Measurements from ENCODE around the gene FABP1.

The FABP1 gene

DNA sequence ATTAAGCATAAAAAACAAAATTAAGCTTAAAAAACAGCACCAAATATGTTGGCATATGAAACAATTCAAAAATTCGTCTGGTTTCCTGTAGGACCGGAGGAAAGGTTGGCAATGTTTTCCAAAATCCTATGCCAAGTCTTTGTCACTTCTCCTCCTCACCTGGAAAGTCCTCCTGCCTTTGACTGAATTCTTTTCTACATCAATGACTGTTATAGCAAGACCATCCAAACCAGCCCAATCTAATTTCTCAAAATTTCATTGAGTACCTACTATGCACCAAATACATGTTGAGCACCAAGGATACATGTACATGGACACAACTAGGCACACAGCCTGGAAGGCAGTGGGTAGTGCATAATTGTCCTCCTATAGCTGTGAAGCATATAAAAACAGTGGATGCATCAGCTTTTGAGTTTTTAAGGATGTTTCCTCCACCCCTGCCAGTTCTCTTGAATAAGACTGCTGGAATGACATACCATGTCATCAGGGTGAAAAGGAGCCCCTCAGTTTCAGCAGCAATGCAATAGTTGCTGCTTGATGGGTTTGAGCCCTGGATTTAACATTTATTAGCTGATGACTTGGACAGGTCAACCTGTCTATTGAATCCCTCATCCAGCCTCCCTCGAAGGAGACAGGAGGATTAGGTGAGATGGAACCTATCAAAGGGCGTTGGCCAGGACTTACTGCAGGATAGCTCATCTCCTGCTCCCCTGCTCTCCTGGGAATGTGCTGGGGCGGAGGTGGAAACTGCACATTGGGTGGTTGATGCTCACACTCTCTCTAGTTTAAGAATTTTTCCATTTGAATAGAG lies 4.5 kb downstream of the FABP1 start:
- H3K27ac ChIP-seq: no peak overlapping the region

DNA sequence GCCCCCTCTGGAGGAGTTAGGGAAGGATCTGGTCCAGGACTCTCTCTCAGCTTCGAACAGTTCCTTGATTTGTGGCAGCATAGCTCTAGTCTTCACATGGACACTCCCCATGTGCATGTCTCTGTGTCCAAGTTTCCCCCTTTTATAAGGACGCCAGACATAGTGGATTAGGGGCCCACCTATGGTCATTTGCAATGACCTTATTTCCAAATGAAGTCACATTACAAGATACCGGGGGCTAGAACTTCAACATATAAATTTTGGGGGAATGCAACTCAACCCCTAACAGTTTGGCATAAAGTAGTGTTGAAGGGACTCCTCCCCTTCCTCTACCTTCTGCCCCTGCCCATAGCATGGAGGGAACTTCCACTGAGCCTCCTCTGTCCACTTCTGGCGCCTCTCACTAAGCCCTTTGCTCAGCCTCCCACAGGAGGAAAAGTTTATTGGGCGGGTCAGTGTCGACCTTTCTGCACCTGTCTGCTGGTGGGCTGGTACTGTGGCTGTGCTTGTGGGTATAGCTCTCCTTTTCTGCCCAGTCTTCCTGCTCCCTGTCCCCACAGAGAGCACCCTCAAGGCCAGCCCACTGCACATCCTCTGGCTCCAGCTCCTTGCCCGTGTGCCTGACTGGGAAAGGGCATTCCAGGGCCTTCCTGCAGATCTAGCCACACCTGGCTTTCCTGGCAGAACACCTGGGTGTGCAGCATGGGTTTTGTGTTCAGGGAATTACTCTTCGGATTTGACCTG lies 5.5 kb downstream of the FABP1 start:
- H3K27ac ChIP-seq: no peak overlapping the region
- no peak for DNase-seq (ENCODE audit: low spot score)
- TF ChIP-seq, protein P1, sequence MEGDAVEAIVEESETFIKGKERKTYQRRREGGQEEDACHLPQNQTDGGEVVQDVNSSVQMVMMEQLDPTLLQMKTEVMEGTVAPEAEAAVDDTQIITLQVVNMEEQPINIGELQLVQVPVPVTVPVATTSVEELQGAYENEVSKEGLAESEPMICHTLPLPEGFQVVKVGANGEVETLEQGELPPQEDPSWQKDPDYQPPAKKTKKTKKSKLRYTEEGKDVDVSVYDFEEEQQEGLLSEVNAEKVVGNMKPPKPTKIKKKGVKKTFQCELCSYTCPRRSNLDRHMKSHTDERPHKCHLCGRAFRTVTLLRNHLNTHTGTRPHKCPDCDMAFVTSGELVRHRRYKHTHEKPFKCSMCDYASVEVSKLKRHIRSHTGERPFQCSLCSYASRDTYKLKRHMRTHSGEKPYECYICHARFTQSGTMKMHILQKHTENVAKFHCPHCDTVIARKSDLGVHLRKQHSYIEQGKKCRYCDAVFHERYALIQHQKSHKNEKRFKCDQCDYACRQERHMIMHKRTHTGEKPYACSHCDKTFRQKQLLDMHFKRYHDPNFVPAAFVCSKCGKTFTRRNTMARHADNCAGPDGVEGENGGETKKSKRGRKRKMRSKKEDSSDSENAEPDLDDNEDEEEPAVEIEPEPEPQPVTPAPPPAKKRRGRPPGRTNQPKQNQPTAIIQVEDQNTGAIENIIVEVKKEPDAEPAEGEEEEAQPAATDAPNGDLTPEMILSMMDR (IDR thresholded peaks at IDR 0.05): no peak
- H3K4me3 ChIP-seq: no peak overlapping the region

More for the DNA sequence above, 4.5 kb downstream of the FABP1 start:
- DNase-seq (ENCODE audit: low spot score): no peak
- TF ChIP-seq, protein P1 (IDR thresholded peaks at IDR 0.05): no peak
- no peak overlapping the region for H3K4me3 ChIP-seq

DNA sequence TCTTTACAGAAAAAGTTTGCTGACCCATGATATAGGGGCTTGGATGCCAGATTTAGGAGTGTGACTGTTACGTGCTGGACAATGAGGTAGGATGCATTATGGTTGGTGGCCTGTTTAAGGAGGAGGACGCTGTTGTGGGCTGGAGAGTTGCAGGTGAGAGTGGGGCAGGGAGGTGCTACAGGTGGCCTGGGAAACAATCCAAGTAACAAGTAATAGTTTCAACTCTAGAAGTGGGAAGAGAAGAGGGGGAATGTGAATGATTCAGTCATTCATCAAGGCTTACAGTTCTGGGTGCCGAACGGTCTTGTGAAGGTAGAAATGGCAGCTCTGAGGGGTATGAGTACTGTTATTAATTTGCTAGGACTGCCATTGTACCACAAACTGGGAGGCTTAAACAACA lies 6.2 kb downstream of the FABP1 start:
- TF ChIP-seq, protein P1 (IDR thresholded peaks at IDR 0.05): no peak
- Histone ChIP-seq H3K4me3 (no peak overlapping the region), H3K27ac (no peak overlapping the region)
- no peak for DNase-seq (ENCODE audit: low spot score)

DNA sequence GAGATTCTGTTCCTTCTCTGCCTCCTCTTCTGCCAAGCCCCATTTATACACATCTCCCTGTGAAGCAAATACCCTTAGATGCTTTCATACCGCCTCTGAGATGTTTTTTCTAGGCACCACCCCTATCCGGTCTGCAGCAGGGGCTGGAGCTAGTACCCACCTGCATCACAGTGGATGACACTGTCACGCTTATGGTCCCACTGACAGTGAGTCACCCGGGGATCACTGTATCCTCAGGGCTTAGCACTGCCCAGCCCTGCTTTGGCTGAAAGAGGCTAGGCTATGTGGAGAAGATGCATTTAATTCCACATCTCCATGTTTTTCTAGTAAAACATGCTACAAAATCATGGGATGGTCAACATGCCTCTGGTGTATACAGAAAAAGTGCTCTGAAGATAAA lies 9.9 kb downstream of the FABP1 start:
- TF ChIP-seq, protein P1 (IDR thresholded peaks at IDR 0.05): no peak
- H3K27ac ChIP-seq: no peak overlapping the region
- DNase-seq (ENCODE audit: low spot score): no peak
- H3K4me3 ChIP-seq: no peak overlapping the region

DNA sequence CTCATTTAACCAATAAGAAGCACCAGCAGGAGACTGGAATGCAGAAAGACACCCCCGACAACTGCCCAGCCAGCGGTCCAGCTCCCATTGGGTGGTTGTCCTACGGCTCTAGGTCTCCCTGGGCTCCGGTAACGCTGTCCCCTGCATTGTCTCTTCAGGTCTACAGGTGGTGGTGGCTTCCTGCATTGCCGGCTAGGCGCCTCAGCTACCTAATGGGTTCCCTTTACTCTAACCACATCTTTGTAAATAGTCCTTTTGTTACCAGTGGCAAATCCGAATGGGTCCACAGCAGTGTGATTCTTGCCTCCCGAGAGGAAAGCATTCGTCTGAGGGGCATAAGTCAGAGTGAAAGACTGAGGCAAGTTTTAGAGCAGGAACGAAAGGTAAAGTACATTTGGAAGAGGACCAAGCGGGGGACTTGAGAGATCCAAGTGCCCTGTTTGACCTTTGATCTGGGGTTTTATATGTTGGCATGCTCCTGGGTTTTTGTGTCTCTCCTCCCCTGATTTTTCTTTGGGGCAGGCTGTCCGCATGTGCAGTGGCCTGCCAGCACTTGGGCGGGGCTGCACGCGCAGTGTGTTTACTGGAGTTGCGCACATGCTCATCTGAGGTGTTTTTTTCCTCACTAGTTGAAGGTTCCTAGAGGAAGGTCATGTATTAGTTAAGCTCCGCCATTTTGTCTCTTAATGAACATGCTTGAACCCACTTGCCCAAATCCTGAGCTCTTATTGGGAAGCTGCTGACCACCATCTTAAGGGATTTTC lies 11.0 kb downstream of the FABP1 start:
- TF ChIP-seq, protein P1 (IDR thresholded peaks at IDR 0.05): no peak
- no peak overlapping the region for H3K27ac ChIP-seq
- no peak for DNase-seq (ENCODE audit: low spot score)
- H3K4me3 ChIP-seq: no peak overlapping the region

DNA sequence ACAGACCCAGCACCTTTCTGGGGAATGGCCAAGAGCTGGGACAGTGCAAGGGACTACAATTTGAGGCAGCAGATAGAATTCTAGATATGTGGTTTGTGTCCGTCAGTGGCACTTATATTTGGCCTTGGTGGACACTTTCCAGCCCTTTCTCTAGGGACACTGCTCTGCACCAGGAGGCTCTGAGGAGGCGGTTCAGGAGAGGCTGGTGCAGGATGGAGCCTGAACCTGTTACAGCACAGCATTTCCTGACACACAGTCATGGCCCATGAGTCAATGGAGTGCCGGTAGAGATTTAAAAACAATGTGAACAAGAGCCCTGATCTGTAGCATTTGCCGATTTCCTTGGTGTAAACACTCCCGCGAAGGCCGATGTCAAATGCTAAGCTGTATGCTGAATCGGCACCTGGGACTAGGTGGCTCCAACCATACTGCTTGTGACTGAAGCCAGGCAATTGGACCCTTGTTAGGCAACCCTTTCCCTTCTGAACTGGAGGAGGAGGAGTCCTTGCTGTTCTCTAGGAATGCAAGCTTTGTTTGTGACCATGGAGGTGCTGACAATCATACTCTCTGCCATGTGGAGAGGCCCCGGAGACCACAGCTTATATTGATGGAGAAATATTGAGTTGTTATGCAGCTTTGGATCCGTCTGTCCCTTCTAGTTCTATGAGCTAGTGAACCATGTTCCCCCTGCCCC lies 11.9 kb downstream of the FABP1 start:
- no peak for DNase-seq (ENCODE audit: low spot score)
- TF ChIP-seq, protein P1 (IDR thresholded peaks at IDR 0.05): no peak
- no peak overlapping the region for H3K27ac ChIP-seq
- H3K4me3 ChIP-seq: no peak overlapping the region

Measured in coronary artery (tissue), 2 donors.